Colon (tissue), 2 donors: ENCODE results near the gene GNAI2.

Experiments
- FAIRE-seq: peaks from 2 replicates; lab custom pipeline; 2012; peaks lifted over from hg19 to GRCh38; lab: Jason Lieb, UNC
- donor health status: control.
- donor health status: control.

GNAI2 gene

DNA sequence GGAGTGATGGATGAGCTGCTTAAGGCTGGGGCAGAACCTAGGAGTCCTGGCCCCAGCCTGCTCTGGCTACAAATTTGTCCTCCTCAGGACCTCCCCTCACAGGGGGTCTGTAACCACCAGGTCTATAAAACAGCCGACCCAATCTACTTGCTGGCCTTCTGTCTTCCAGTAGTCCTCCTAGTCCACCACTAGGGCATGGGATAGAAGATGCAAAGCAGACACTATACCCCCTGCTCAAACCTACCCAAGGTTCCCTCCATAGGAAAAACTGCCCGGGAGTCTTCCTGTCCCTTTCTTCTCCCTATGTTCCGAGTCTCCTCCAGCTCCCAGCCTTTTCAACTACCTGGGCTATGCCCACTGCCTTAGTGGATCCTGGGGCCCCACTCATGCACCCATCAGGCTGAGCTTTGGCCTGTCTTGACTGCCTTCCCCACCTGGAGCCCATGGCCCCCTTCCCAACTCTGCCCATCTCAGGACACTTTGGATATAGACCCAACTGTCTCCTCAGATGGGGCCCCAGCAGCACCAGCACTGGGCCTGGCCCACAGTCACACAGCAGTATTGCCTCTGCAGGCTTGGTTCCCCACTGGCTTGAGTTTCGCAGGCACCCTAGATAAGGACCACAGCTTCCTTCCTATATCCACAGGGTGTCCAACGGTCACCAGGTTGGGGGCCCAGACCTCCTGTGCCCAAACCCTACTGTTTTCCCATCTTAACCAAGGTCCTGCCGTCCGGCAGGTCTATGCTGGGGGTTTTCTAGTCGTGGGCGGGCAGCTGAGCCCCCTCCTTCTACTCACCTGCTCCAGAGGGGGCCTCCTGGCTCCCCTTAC lies 62.1 kb downstream of the GNAI2 start:
- no peak for FAIRE-seq

DNA sequence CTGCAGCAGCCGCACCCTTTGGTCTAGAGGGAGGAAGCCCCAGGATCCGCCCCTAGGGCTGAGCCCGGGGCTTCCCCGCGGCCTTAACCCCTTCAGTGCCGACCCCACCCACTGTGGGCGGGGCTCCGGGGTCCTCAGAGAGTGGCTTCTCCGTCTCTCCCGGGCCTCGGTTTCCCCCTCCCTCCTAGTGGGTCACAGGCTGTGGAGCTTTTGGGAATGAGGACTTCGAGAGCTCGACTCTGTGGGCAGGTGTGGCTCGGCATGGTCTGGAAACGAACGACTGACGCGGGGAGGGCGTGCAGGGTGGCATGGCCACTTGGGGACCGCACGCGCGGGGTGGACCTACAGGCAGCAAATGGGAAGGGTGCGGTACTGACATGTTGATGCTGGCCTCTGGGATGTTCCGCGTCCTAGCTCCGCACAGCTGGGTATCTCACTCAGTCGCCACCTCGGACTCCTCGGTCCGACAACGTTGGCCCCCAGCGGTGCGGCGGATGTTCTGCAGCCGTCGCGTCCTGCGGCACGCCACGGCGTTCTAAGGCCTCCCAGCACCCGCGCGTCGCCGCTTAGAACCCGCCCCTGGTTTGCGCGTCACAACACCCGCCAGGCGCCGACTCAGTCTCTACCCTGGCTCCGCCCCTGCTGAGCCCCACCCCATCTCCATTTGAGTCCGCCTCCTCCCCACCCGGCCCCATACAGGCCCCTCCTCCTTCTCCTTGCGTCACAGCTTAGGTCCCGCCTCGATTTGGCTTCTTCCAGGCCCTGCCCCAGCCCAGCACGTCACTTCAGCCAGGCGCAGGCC lies 63.0 kb downstream of the GNAI2 start, which contains the start of the genes HYAL3 and NAA80:
Gene HYAL3, minus strand, starts transcription at position 570 of the 802 bp plus-strand sequence. CDS start 3,803 bp downstream, outside the sequence.
Gene NAA80, minus strand, starts transcription at position 570 of the 802 bp plus-strand sequence. CDS start 1,942 bp downstream, outside the sequence.
- no peak for FAIRE-seq

DNA sequence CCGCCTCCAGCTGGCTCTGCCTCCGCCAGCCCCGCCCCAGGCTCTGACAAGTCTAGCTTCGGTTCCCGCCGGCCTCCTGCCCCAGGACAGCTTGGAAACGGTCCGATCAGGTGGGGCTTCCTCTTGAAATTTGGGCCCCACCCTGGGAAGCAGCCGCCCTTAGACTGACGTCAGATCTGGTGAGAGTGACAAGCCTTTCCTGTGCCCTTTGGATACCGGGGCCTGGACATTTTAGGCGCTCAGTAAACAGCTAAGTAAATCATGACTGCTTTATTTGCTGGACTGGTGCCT lies 63.6 kb downstream of the GNAI2 start:
- peak; percentile 97 for FAIRE-seq

DNA sequence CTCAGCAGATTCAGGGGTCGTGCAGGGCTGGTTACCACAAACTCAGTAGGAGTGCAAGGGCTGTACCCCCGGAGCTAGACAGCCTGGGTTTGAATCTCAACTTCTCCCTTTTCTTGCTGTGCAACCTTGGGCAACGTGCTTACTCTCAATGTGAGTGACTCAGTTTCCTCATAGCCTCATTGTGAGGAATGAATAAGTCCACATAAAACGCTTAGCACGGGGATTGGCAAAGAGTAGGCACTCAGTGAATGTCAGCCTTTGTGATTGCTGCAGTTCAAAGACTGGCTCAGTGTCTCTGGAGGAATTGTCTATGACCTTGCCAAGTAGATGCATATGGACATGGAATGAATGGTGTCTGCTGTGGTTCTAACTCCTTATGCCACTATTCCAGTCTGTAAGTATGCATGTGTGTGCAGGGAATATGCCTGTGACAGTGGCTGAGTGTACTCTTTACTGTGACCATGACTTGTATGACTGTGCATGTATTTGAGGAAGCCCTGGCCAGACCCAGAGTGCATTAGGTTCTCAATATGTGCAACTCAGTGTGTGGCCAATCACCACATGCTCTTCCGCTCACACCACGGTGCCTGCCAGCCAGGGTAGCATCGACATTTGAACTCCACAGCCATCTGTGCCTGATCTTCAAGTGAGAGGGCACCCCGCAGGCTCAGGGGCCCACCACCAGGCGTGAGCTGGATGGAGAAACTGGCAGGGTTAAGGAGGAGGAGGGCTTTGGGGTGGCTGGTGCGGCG lies 64.1 kb downstream of the GNAI2 start:
- no peak for FAIRE-seq

DNA sequence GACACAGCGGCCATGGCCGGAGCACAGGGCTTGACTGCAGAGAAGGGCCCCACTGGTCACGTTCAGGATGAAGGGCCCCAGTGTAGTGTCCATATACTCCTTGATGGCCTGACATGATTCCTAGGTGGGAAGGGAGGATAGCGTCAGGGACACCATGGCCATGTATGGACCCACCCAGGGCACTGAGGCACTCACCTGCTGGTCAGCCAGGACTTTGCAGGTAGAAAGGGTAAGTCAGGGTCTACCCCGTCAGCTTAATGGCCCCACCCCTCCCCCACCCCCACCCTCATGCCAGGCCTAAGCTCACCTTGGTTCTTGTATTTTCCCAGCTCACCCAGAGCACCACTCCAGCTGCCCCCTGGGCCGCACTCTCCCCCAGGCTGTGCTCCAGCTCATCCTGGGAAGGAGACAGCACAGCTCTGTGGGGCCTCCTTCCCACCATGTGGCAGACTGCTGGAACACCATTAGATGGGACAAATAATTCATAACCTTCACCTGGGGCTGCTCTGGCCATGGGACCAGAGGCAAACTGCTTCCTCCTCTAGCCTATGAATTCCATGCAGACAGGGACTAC lies 64.8 kb downstream of the GNAI2 start:
- FAIRE-seq, result no peak

DNA sequence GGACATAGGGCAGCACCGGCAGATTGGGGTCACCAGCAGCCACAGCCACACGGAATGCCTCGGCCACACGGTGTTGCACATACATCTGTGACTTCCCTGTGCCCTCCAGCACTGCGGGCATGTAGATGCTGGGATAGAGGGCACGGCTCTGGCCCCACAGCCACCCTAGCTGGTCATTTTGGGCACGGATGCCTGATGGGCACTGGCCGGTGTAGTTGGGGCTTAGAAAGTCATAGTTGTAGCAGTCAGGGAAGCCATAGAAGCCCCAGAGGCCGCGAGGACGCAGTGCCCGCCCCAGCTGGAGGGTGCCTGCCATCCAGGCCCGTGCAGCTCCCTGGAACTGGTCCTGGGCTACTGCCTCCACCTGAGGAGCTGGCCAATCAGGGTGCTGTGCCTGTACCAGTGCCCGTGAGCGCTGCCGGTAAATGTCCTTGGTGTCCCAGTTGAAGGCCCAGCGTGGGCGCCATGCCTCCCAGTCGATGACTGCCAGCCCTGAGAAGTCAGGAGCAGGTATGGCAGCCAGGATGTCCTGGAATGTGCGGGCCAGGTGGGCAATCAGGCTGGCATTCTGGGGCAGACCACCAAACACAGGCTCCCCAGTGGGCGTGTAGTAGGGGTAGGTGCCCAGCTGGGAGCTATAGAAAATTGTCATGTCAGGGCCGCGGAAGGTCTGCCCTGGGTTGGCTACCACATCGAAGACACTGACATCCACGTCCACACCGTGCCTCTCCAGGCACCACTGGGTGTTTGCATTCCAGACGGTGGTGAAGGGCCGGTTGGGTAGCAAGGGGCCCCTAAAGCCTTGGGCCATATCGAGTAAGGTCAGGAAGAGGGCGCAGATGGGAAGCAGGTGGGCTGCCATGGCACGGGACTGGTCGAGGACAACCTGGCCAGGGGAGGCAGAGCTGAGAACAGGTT lies 66.3 kb downstream of the GNAI2 start:
- no peak for FAIRE-seq

DNA sequence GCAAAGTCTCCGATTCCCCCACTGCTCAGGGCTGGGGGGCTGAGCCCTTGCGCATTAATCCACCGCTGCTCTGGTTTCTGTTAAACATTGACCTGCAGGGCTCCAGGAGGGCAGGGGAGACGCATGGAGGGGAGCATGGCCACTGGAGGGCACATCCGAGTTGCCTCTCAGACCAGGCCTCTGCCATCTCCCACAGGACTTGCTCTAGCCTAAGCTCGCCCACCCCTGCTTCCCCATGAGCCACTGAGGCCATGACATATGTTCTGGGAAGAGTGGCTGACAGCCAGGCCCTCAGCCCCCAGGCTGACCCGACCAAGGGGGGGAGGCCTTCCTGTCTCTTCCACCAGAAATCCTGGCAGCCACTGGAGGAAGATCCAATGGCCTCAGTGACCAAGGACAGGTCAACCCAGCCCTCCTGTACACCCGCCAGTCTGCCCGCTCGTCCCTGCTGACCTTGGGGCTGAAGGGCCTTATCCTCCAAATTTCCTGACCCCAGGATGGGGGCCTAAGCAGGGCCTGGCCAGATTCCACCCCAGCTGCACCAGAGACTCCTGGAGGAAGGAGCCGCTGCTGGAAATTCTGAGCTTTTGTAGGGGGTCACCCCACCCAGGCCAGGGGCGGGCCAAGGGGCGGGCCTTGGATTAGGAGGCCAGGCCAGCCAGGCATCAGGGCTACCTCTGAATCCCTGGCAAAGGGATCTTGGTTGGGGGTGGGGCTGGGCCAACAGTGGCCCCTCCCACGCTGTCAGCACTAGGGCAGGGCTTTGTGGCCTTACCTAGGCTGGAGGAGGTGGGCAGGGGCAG lies 67.2 kb downstream of the GNAI2 start, which contains the start of gene HYAL1:
Gene HYAL1, minus strand, starts transcription at position 562 of the 803 bp plus-strand sequence. CDS start 618 bp downstream, outside the sequence.
- no peak for FAIRE-seq

DNA sequence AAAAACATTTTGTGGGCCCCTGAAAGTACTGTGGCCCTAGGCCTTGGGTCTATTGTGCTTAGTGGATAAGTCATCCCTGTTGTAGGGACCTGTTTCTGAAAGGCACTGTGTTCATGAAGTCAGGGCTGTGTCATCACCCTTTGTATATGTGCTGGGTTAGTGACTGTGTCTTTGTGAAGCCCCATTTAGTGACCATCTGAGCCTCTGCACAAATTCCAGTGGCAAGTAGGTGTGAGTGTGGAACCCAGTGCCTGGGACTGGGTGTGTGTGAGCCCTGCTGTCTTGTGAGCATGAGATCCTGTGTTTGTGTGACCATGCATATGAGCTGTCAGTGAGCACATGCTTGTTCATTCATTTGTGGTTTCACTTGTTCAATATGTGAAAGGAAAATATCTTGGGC lies 68.6 kb downstream of the GNAI2 start:
- no peak for FAIRE-seq
